Kidney epithelial cell (primary cell): Measurements from ENCODE around the gene TBC1D26. TPM values are rescaled to one million over a fixed set of nuclear protein-coding genes. Genes with fewer than 3 reads are reported as not detected.
"Not testable (repeated sequence)": the region's sequence is repeated elsewhere in the genome, so short reads cannot be mapped to it uniquely, and the experiment has no call there.

Source experiments
- DNase-seq: peaks from one replicate; pipeline ENCODE4 v3.0.0-alpha.2; 2010; ENCODE audit warnings: low read depth
- H3K27me3 ChIP-seq: 2 replicates; pipeline ENCODE4 v1.6.0; 2011; ENCODE audit warnings: low read length; ENCODE audit not compliant: control insufficient read depth, insufficient read depth
- H3K36me3 ChIP-seq: 2 replicates; pipeline ENCODE4 v1.5.1; 2011; ENCODE audit warnings: low read length; ENCODE audit not compliant: control insufficient read depth, insufficient read depth
- H3K4me3 ChIP-seq: 2 replicates; pipeline ENCODE4 v1.5.1; 2011; ENCODE audit warnings: low read depth, mild to moderate bottlenecking, control low read depth, low read length
- total RNA-seq: library from RNA; depleted of rRNA; stranded (reverse); fragments of >200 nt; gene quantifications from 2 replicates; pipeline ENCODE4 v1.2.3, GENCODE V29; 2015
- TF ChIP-seq, protein P1 (sequence below): IDR thresholded peaks from 2 replicates; pipeline ENCODE4 v1.5.1; 2011; ENCODE audit warnings: mild to moderate bottlenecking, moderate library complexity, low read length, control low read depth, inconsistent platforms; ENCODE audit not compliant: insufficient read depth, poor library complexity, severe bottlenecking

The TBC1D26 gene
- total RNA-seq, 1 donor from 2014 or later: not detected

GRCh38 chr17:15738066-15738465, 6.0 kb downstream of the TBC1D26 start:
- no peak overlapping the region for H3K4me3 ChIP-seq
- no peaks in the 10 kb centered on the region for H3K36me3 ChIP-seq
- TF ChIP-seq, protein P1, sequence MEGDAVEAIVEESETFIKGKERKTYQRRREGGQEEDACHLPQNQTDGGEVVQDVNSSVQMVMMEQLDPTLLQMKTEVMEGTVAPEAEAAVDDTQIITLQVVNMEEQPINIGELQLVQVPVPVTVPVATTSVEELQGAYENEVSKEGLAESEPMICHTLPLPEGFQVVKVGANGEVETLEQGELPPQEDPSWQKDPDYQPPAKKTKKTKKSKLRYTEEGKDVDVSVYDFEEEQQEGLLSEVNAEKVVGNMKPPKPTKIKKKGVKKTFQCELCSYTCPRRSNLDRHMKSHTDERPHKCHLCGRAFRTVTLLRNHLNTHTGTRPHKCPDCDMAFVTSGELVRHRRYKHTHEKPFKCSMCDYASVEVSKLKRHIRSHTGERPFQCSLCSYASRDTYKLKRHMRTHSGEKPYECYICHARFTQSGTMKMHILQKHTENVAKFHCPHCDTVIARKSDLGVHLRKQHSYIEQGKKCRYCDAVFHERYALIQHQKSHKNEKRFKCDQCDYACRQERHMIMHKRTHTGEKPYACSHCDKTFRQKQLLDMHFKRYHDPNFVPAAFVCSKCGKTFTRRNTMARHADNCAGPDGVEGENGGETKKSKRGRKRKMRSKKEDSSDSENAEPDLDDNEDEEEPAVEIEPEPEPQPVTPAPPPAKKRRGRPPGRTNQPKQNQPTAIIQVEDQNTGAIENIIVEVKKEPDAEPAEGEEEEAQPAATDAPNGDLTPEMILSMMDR: no peak
- no peak for DNase-seq
- no peaks in the 10 kb centered on the region for H3K27me3 ChIP-seq

DNA sequence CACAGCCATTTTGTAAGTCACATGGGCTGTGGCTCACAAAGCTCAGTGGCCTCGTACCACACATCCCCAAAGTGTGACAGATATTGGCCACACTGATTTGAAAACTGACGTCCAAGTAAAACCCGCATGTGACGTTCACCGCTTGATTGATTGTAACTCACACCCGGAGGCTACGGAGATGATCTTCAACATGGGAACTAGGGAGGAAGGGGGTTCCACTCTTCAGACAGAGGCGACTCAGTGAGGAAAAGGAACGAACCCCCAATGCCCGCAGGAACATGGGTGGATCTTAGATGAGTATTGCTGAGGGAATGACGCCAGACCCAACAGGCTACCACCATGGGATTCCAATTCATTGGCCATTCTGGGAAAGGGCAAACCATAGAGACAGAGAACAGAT, 7.2 kb downstream of the TBC1D26 start:
- not testable (repeated sequence) for H3K27me3 ChIP-seq, DNase-seq, H3K36me3 ChIP-seq, H3K4me3 ChIP-seq

GRCh38 chr17:15740041-15740440, 8.0 kb downstream of the TBC1D26 start:
- not testable (repeated sequence) for H3K4me3 ChIP-seq, H3K27me3 ChIP-seq, H3K36me3 ChIP-seq, DNase-seq

- Histone ChIP-seq H3K27me3 (no peaks in the 10 kb centered on the region), H3K36me3 (no peaks in the 10 kb centered on the region), H3K4me3 (no peak overlapping the region)
- TF ChIP-seq, protein P1: no peak
- no peak for DNase-seq
Observed at GRCh38 chr17:15740570-15741120, 8.6 kb downstream of the TBC1D26 start.

DNA sequence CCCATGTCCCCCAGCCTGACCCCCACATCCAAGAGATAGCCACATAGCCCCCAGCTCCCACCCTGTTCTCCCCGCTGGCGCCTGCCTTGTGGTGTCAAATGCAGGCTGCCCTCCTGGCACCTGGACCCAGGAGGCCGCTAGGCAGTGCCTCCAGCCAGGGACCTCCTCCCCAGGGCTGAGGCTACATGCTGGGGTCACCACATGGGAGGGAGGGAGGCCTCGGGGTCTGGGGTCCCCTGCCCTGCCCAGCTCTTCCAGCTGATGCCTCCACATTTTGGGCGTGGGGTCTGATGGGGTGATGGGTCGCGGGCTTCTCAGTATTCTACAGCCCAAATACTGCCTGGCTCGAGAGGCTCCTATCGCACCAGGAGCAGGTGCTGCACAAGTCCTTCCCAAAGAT, 9.5 kb downstream of the TBC1D26 start:
- TF ChIP-seq, protein P1: no peak
- Histone ChIP-seq H3K4me3 (no peak overlapping the region), H3K36me3 (no peaks in the 10 kb centered on the region), H3K27me3 (no peaks in the 10 kb centered on the region)
- no peak for DNase-seq

GRCh38 chr17:15742051-15742795, 10.1 kb downstream of the TBC1D26 start:
- H3K36me3 ChIP-seq: no peaks in the 10 kb centered on the region
- TF ChIP-seq, protein P1: no peak
- no peak for DNase-seq
- H3K4me3 ChIP-seq: no peak overlapping the region
- H3K27me3 ChIP-seq: no peaks in the 10 kb centered on the region

DNA sequence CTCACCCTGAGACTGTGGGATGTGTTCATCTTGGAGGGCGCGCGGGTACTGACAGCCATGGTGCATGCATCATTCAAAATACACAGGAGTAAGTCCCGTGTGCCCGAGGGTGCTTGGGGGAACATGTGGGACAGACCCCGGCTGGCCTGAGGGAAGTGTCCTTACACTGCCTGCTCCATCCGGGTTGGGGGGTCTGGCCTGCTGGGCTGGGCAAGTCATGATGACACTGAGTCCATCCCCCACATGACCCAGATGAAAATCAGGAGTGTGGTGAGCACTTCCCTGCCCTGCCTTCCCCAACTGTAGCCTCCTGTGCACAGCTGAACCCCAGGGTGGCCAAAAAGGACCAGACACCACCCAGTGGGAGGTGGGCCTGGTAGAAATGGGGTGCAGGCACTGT, 10.8 kb downstream of the TBC1D26 start:
- H3K36me3 ChIP-seq: no peaks in the 10 kb centered on the region
- H3K4me3 ChIP-seq: no peak overlapping the region
- no peak for DNase-seq
- TF ChIP-seq, protein P1: no peak
- no peaks in the 10 kb centered on the region for H3K27me3 ChIP-seq
